SU-DHL-6 (cell line): ENCODE results near the gene HCFC1R1.

Experiments
- EZH2phosphoT487 ChIP-seq: fragments of 200-600 bp; sonication (generic), shearing (Covaris generic); conservative IDR thresholded peaks from 2 replicates; pipeline ENCODE4 v1.6.1; 2018; ENCODE audit warnings: mild to moderate bottlenecking, antibody characterized with exemption, low read length, moderate library complexity, mixed read lengths
- TF ChIP-seq, protein P1 (sequence below): fragments of 200-600 bp; sonication (generic); IDR thresholded peaks from one replicate; pipeline ENCODE4 v1.5.1; 2017; ENCODE audit warnings: antibody characterized with exemption, mild to moderate bottlenecking, low read length, moderate library complexity; ENCODE audit not compliant: insufficient read depth, poor library complexity, severe bottlenecking

DNA sequence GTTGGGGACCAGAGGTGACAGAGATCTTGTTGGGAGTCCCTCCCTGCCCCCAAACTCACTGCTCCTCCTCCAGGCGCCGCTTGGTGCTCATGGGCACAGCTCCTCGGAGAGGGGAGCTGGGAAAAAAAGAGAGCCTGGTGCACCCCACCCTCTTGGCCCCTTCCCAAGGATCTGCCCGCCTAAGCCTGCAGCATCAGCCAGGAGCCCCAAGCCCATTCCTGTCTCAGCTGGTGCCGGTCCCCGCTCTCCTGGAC lies 400 bp downstream of the HCFC1R1 start:
- TF ChIP-seq, protein P1, sequence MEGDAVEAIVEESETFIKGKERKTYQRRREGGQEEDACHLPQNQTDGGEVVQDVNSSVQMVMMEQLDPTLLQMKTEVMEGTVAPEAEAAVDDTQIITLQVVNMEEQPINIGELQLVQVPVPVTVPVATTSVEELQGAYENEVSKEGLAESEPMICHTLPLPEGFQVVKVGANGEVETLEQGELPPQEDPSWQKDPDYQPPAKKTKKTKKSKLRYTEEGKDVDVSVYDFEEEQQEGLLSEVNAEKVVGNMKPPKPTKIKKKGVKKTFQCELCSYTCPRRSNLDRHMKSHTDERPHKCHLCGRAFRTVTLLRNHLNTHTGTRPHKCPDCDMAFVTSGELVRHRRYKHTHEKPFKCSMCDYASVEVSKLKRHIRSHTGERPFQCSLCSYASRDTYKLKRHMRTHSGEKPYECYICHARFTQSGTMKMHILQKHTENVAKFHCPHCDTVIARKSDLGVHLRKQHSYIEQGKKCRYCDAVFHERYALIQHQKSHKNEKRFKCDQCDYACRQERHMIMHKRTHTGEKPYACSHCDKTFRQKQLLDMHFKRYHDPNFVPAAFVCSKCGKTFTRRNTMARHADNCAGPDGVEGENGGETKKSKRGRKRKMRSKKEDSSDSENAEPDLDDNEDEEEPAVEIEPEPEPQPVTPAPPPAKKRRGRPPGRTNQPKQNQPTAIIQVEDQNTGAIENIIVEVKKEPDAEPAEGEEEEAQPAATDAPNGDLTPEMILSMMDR = no peak
- TF ChIP-seq EZH2phosphoT487 = no peak
